Aorta (tissue), 5 donors: ENCODE results near the gene HNRNPA1L2. TPM values are rescaled to one million over a fixed set of nuclear protein-coding genes. Genes with fewer than 3 reads are reported as not detected.
"Not testable (repeated sequence)": the region's sequence is repeated elsewhere in the genome, so short reads cannot be mapped to it uniquely, and the experiment has no call there.

ENCODE experiments used
- ATAC-seq: fragments of 200-7000 bp; cut with Tn5 transposase; one replicate; pipeline ENCODE4 v1.9.1; 2022; ENCODE audit warnings: moderate library complexity; ENCODE audit not compliant: low FRiP score
- DNase-seq, 2 donors: peaks; one replicate each; pipeline ENCODE4 v3.0.0-alpha.2; 2020
- H3K27ac ChIP-seq, 2 donors: one replicate each; pipeline ENCODE4 v1.5.1; 2013; ENCODE audit warnings: low read length in 2 of 2, mild to moderate bottlenecking in 2 of 2, moderate library complexity in 2 of 2, control low read depth in 1 of 2, inconsistent platforms in 1 of 2, low read depth in 1 of 2
- H3K27me3 ChIP-seq, 2 donors: one replicate each; pipeline ENCODE4 v1.6.1; 2013; ENCODE audit warnings: control low read depth in 1 of 2, low read length in 1 of 2, mild to moderate bottlenecking in 1 of 2, moderate library complexity in 1 of 2; ENCODE audit not compliant: insufficient read depth in 2 of 2, control insufficient read depth in 1 of 2
- H3K36me3 ChIP-seq, 2 donors: one replicate each; pipeline ENCODE4 v1.6.1; 2013; ENCODE audit warnings: control low read depth in 1 of 2, low read length in 1 of 2, mild to moderate bottlenecking in 1 of 2; ENCODE audit not compliant: insufficient read depth in 2 of 2, control insufficient read depth in 1 of 2
- H3K4me1 ChIP-seq, 2 donors: one replicate each; pipeline ENCODE4 v1.6.1; 2013; ENCODE audit warnings: low read length in 2 of 2, control low read depth in 1 of 2, mild to moderate bottlenecking in 1 of 2, moderate library complexity in 1 of 2; ENCODE audit not compliant: insufficient read depth in 2 of 2, control insufficient read depth in 1 of 2
- H3K4me3 ChIP-seq, 2 donors: one replicate each; pipeline ENCODE4 v1.5.1; 2013; ENCODE audit warnings: low read length in 2 of 2, control low read depth in 1 of 2, mild to moderate bottlenecking in 1 of 2
- H3K9me3 ChIP-seq: one replicate; pipeline ENCODE4 v1.6.1; 2013; ENCODE audit warnings: mild to moderate bottlenecking, low read length; ENCODE audit not compliant: control insufficient read depth
- WGBS, 2 donors: extraction: QIAGEN DNeasy Blood & Tissue Kit; methylation state at CpG; one replicate each; pipeline ENCODE4 v1.1.7; 2013; 5-methylcytosine and 5-hydroxymethylcytosine counted together
- intact Hi-C, 2 donors: fragments of 100-400 bp; cut with DNase I; formaldehyde crosslinking; loops; one replicate each; pipeline versions ENCODE4 v1.14.2 to v1.15.0; 2022
- polyA plus RNA-seq, 2 donors: library from polyadenylated mRNA; stranded (reverse); fragments of 200-250 nt; gene quantifications; one replicate each; pipeline ENCODE4 v1.2.3, GENCODE V29; 2013
- total RNA-seq, 2 donors: library from RNA; stranded (reverse); fragmentation: NEBNext Ultra II Directional; extraction: Animal tissue kit (Norgen Biotek cat#: 25700); gene quantifications; one replicate each; pipeline ENCODE4 v1.2.1, GENCODE V29; 2021
- donor health status: healthy with polysubstance abuse.
- donor health status: Bipolar disorder and iron deficiency.
- donor health status: DM: no; HTN: no; CAD: no.
- donor health status: DM: no; HTN: no; CAD: no.
- donor health status: DM: yes; HTN: yes; CAD: no.

The HNRNPA1L2 gene
- total and polyA plus RNA-seq, 4 donors, result 5.0 to 14.4 (median 8.4) TPM

DNA sequence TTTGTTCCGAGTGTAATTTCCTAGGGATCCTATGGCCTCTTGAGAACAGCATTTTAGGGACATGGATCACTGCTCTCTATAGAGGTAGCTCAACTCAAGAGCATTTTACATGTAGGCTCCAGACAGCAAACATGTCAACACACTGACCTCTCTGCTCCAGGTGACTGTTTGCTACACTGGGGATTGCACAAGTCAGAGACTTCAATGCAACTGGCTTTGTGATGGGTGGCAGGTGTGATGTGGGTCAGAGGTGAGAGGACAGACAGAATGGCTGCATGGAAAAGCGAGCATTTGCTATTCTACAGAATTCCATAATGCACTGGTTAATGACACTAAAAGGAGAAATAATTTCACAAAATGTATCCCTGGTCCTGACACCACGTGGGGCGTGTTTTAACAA is 38.9 kb upstream of the HNRNPA1L2 start:
- H3K9me3 ChIP-seq, ATAC-seq, H3K4me1 ChIP-seq, DNase-seq, intact Hi-C loops, H3K27ac ChIP-seq, H3K4me3 ChIP-seq, H3K36me3 ChIP-seq, H3K27me3 ChIP-seq: not testable (repeated sequence)
- WGBS, 2 donors, result 92 to 93% methylated on average over 2 of the region's 4 CpGs

DNA sequence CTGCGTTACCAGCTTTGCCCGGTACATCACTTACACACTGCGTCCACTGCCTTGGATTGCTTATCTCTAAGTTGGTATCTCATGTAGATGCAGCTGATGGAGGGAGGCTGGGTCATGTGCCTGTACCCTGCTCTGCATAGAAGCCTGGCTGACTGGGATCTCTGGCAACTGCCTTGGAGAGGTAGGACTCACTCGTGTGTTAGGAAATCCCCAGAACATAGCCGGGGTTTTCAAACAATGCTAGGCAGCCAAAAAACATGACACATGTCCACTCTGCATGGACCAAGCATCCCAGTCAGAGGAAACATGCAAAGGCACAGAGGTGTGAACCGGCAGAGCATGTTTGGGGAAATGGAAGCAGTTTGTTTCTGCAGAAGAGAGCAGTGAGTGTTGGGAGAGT is 36.1 kb upstream of the HNRNPA1L2 start:
- DNase-seq, result not testable (repeated sequence)

DNA sequence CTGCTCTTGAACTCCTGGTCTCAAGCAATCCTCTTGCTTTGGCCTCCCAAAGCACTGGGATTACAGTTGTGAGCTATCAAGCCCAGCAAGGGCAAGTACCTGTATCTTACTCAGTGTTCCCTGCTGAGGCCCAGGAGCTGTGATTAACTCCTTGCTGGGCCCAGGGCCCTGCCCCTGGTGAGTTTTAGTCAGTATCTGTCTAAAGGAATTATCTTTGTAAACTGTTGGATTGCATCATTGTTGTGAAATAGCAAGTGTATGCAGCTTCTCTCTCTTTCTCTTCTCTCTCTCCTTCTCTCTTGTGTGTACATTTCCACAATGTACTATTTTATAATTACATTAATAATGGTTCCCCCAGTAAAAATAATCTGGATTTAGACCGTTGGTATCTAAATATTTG is 35.4 kb upstream of the HNRNPA1L2 start:
- WGBS, 2 donors, result 54 to 56% methylated on average over 1 of the region's 1 CpG
- H3K4me3 ChIP-seq, H3K27me3 ChIP-seq, H3K9me3 ChIP-seq, intact Hi-C loops, ATAC-seq, H3K27ac ChIP-seq, H3K4me1 ChIP-seq, H3K36me3 ChIP-seq, DNase-seq: not testable (repeated sequence)

More for the DNA sequence above, 36.1 kb upstream of the HNRNPA1L2 start:
- H3K27ac ChIP-seq, ATAC-seq, H3K36me3 ChIP-seq, H3K4me3 ChIP-seq, H3K9me3 ChIP-seq, H3K27me3 ChIP-seq, intact Hi-C loops, H3K4me1 ChIP-seq: not testable (repeated sequence)
- WGBS, 2 donors, result 69 to 70% methylated on average over 6 of the region's 6 CpGs

DNA sequence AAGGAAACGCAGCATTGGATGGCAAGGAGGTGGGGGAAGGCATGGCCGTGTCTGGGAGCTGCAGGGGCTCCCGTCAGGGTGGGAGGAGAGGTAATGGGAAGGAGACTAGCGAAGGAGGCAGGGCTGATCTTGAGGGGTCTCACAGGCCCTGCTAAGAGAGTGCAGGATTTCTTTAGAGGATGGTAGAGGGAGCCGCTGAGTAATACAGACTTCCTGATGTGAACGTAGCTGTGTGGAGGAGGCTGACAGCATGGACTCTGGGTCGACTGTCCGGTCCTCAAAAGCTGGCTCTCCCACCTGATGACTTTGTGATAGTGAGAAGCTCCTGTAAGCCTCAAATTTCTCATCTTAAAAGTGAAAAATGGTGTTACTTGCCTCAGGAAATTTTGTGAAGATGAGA is 34.0 kb upstream of the HNRNPA1L2 start:
- H3K4me3 ChIP-seq, H3K4me1 ChIP-seq, H3K27me3 ChIP-seq, DNase-seq, H3K9me3 ChIP-seq, ATAC-seq, intact Hi-C loops, H3K27ac ChIP-seq, H3K36me3 ChIP-seq: not testable (repeated sequence)
- 55 to 58% methylated on average over 8 of the region's 8 CpGs for WGBS, 2 donors

GRCh38 chr13:52609013-52609606 is 33.1 kb upstream of the HNRNPA1L2 start:
- ATAC-seq, result peak; percentile 37
- DNase-seq, H3K27ac ChIP-seq, H3K4me1 ChIP-seq, H3K4me3 ChIP-seq, H3K36me3 ChIP-seq, H3K27me3 ChIP-seq, H3K9me3 ChIP-seq, intact Hi-C loops: not testable (repeated sequence)
- WGBS, 2 donors, result 57 to 58% methylated on average over 10 of the region's 10 CpGs

DNA sequence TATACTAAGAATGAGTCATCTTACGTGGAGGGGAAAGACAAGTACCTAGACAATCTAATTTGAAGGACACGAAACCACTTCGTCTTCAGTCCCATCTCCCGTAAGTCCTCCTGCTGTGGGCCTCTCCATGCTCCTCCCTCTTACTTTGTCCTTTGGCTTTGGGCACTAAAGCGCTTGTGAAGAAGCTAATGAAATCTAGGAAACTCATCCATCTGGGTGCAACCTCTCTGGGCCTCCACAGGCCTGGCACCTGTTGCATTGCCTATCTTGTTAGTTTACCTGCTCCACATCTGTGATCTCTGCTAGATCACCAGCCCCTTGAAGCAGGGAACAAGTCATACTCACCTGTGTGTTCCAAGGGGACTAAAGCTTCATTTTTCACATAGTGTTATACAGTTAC is 32.1 kb upstream of the HNRNPA1L2 start:
- H3K4me1 ChIP-seq, H3K27ac ChIP-seq, H3K27me3 ChIP-seq, H3K9me3 ChIP-seq, DNase-seq, H3K4me3 ChIP-seq, intact Hi-C loops, H3K36me3 ChIP-seq, ATAC-seq: not testable (repeated sequence)
- WGBS, 2 donors, result 92 to 95% methylated on average over 5 of the region's 5 CpGs

DNA sequence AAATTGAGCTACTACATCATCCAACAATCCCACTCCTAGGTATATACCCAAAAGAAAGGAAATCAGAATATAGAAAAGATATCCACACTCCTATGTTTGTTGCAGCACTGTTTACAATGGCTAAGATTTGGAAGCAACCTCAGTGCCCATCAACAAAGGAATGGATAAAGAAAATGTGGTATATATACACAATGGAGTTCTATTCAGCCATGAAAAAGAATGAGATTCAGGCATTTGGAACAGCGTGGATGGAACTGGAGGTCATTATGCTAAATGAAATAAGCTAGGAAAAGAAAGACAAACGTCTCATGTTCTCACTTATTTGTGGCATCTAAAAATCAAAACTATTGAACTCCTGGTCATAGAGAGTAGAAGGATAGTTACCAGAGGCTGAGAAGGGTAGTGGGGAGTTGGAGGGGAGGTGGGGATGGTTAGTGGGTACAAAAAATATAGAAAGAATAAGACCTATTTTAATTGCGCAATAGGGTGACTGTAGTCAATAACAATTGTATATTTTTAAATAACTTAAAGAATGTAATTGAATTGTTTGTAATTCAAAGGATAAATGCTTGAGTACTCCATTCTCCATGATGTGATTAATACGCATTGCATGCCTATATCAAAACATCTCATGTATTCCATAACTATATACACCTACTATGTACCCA is 27.0 kb upstream of the HNRNPA1L2 start:
- 94 to 97% methylated on average over 4 of the region's 4 CpGs for WGBS, 2 donors
- no peaks in the 10 kb centered on the region for H3K4me1 ChIP-seq
- no peaks in the 10 kb centered on the region for H3K36me3 ChIP-seq
- H3K27me3 ChIP-seq, result no peaks in the 10 kb centered on the region
- DNase-seq (no peak), ATAC-seq (no peak)
- no peaks in the 10 kb centered on the region for H3K9me3 ChIP-seq
- H3K27ac ChIP-seq, result no peak overlapping the region
- intact Hi-C loops, result no loop called here
- H3K4me3 ChIP-seq, result no peak overlapping the region

GRCh38 chr13:52615812-52616211 is 26.4 kb upstream of the HNRNPA1L2 start:
- Histone ChIP-seq H3K9me3 (no peaks in the 10 kb centered on the region), H3K4me3 (no peak overlapping the region), H3K4me1 (no peaks in the 10 kb centered on the region), H3K36me3 (no peaks in the 10 kb centered on the region), H3K27me3 (no peaks in the 10 kb centered on the region), H3K27ac (no peak overlapping the region)
- ATAC-seq, result no peak
- intact Hi-C loops, result no loop called here
- no peak for DNase-seq
- 78% methylated on average over 5 of the region's 5 CpGs for WGBS, 2 donors
